Gastrocnemius medialis (tissue), 4 donors: ENCODE measurements around the gene STXBP4.

Experiments used
- CTCF ChIP-seq, 5 experiments: fragments of 450-650 bp in 3 of 5; fragments of 200-600 bp in 2 of 5; sonication (generic) in 2 of 5; IDR thresholded peaks in 4 of 5; conservative IDR thresholded peaks in 1 of 5; 1 replicate in 4 of 5; 2 replicates in 1 of 5; pipeline ENCODE4 v1.5.1; 2016 to 2019; ENCODE audit warnings: antibody characterized with exemption in 5 of 5, mild to moderate bottlenecking in 3 of 5, moderate library complexity in 3 of 5
- POLR2A ChIP-seq, 2 donors: fragments of 450-650 bp; IDR thresholded peaks; one replicate each; pipeline ENCODE4 v1.6.1; 2017; ENCODE audit warnings: antibody characterized with exemption in 2 of 2, mild to moderate bottlenecking in 2 of 2, moderate library complexity in 2 of 2

GRCh38 chr17:54977744-54978143 lies 9.2 kb downstream of the STXBP4 start:
- no peak for TF ChIP-seq CTCF (IDR thresholded peaks at IDR 0.05 in 4 of 5, conservative IDR thresholded peaks at IDR 0.05 in 1 of 5)
- no peak for TF ChIP-seq POLR2A (IDR thresholded peaks at IDR 0.05)
